HG03097 (cell line): ENCODE measurements around the gene C1orf141.
"Not testable (repeated sequence)": the region's sequence is repeated elsewhere in the genome, so short reads cannot be mapped to it uniquely, and the experiment has no call there.

Experiments
- ATAC-seq: cut with Tn5 transposase; IDR thresholded peaks from one replicate; pipeline ENCODE4 v1.9.1; 2021; ENCODE audit not compliant: unreplicated experiment, low FRiP score

C1orf141 gene

DNA sequence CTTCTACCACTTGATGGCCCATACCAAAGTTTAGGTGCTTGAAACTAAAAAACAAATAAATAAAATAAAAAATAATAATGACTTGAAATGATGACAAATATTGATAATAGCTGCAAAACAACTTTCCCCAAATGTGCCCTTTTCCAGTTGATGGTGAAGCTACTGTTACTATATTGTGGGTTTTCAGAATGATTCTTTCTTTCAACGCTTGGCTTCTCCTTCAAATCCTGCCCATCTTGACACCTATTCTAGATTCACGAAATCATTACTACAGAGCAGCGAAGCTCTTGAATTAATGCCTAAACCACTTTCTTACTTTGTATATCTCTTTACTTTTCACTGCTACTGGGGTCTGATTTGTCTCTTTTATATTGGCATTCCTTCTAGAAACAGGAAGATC is 9.2 kb upstream of the C1orf141 start:
- no peak for ATAC-seq

DNA sequence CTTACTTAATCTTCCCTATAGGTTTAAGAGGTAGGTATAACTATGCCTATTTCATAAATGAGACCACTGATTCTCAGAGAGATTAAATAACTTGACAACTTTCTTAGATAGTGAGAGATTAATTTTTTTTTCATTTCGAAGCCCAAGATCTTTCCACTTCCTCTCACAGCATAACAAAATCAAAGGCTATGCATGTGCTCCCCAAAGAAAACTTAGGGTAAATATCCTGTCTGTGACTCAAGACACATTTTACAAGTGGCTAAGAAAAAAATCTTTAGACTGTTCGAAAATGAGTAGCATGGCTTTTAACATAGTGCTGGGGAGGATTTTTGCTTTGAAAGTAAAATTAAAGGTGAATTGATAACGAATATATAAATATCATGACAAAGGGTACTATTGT is 8.2 kb upstream of the C1orf141 start:
- ATAC-seq, result no peak

DNA sequence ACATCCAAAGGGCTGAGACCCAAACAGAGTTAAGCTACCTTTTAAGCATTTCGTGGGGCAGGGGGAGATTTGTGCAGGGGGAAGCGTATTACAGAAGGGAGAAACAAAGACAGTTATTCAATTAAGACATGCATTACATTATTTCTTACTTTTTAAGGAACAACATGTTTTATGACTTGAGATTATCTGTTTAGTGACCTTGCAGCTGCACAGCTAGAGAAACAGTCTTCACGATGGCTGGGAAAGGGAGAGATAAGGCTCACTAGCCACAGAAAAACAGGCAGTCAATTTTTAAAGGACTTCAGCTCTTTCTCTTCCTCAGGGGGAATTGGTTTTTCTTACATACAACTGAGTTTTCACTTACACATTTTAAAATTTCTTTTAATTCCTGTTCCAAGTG is 7.1 kb upstream of the C1orf141 start:
- not testable (repeated sequence) for ATAC-seq

DNA sequence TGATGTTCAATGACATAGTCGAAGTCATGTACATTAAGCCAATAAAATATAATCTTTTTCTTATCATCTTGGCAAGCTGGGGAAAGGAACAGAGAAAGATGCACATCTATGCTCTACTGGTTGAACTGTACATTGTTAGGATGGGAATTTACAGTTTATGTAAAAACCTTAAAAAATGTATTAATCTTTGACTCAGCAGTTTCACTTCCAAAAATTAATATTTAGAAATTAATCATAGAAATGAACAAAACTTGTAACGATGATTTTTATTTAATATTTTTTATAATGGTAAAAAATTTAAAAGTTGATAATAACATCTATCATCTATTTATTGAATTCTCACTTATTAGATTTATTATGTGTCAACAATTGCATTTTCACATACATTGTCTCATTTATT is 5.7 kb upstream of the C1orf141 start:
- no peak for ATAC-seq

DNA sequence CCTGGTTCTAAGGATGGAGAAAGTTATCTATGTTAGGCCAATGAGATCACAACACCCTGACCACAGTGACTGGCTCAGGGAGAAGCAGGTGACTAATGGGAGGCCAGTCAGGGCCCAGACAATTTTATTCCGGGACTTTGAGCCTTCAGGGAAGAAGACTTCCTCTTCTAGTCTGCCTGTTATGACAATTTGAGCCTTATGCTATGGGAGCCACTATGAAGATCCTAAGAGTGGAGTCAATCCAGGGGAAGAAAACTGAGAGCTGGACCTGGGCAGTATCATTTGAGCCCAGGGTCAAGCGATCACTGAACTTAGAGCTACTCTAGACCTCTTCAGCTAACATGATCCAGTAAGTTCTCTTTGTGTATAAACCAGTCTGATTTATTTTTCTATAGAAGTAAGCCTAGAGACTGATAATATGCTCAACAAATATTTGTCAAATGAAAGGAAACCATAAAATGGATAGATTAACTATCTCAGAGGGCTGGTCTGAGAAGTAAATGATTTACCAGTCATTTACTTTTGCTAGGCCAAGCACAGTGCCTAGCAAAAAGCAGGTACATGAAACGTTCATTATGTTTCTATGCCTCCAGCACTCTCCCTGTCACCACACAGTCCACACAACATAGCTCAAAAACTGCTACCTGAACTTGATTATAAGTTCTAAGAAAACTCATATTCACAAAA is 4.2 kb upstream of the C1orf141 start:
- ATAC-seq, result no peak

DNA sequence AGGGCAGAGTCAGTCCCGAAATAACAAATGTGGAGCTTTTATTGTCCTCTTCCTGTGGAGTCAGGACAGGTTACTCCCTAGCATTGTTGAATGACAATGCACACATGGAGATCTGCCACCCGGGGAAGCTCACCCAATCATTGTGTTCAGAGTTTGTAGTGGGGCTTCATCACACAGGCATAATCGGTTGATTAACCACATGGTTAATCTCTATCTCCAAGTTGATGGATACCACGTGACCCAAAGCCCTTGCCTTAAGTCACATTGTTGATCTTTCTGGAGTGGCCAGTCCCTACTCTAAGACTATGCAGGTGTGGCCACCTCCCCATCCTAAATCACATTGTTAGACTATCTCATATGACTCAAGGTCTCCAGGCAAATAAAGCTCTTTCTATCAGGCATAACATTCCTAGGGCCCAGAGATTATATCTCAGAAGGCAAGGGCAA is 2.6 kb upstream of the C1orf141 start:
- ATAC-seq, result no peak

DNA sequence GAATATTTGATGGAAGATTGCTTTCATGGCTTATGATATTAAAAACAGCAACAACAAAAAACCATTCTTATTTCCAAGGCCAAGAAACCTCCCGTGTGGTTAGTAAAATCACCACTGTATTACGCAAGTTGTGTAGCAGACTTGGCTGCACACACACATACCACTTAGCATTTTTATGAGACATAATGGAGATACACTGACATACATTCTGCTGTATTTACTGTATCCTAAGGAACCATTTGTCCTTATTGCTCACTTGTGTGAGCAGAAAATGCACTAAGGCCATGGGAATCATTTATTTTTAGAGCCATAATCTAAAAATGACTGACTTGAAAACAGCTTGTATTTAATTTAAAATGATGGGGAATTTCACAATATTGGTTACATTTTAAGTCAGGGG is 584 bp upstream of the C1orf141 start:
- ATAC-seq, result no peak

DNA sequence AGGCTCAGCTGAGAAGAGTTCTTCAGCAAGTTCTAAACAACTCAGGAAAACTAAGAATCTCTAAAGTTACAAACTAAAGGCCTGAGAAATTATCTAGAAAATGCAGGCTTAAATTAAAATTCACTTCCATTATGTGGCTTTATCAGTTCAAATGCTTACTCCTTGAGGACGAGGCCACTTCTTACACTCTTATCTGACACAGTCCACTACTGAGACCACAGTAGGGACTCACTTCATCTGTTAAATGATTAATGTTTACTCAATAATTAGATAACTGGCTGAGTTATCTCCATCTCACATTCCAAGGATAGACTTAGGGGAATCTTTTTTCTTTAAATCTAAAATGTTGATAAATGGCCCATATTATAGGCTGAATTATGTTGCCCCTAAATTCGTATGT is 1.6 kb downstream of the C1orf141 start:
- ATAC-seq, result no peak

DNA sequence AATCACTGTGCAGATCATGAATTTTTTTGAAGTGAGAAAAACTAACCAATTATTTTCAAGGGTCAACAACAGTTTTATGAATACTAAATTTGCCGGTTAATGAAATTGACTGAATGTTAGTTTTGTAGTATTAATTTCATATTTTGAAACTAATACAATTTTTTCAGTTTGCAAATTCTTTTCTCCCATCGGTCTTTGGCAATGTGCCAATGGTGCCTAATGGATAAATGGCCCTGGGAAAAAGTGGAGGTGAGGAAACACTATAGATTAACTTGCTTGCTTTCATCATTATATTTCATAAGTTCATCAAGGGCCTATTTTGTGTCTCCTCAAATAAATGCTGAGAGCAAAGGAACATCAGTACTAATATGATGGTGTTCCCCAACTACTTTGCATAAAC is 4.1 kb downstream of the C1orf141 start:
- ATAC-seq, result no peak

DNA sequence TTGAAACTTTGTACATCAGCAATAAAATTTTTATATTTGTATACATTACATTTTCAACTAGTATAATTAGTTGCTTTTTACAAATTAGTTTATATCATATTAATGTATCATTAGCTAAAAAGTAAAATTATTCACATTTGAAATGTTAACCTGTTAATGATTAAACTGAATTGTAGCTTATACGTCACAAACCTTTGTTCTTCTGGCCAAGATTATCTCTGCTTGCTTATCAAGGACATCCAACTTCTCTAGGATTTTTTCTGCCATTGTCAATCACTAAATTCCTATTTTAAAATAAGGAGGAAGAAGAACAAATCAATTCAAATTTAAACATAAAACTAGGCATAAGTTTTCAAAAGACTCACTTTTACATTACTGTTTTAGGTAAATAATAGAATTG is 7.8 kb downstream of the C1orf141 start:
- ATAC-seq, result no peak

DNA sequence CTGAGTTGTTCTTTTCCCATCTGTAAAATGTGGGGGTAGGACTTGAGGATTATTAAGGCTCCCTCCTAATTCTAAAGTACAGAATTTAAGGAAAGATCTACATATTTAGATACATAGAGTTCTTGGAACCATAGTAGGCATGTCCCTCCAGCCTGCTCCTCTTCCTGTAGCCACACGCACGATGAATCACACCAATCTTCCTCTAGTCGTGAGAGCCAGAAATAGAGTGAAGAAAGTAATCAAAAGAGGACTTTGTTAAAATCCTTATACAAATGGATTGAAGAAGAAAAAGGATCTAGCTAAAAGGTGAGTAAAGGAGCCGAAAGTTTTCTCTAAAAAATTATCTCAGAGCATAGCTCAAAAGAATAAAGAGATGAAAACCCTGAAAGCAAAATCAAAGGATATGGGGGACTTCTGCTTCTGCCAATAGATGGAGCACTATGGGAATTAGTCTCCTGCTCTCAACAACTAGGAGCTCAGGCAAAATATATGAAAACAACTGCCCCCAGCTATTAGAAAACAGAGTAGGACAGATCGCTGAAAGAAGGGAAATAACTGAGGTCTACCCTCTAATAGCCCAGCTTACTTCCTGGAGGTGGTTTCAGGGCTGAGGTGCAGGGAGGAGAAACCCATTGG is 8.5 kb downstream of the C1orf141 start:
- ATAC-seq, result no peak

DNA sequence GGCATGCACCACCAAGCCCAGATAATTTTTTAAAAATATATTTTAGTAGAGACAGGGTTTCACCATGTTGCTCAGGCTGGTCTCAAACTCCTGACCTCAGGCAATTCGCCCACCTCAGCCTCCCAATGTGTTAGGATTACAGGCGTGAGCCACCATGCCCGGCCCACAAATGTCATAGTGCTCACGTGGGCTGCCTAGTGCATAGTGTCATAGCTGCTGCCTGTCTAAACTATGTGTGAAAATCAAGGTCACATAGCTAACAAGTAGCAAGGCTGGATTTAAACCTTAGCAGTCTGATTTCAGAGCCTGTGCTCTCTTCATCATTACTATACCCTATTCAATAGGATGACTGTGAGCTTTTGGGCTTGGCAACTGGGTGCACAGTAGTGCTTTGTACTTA is 10.3 kb downstream of the C1orf141 start:
- ATAC-seq, result no peak

DNA sequence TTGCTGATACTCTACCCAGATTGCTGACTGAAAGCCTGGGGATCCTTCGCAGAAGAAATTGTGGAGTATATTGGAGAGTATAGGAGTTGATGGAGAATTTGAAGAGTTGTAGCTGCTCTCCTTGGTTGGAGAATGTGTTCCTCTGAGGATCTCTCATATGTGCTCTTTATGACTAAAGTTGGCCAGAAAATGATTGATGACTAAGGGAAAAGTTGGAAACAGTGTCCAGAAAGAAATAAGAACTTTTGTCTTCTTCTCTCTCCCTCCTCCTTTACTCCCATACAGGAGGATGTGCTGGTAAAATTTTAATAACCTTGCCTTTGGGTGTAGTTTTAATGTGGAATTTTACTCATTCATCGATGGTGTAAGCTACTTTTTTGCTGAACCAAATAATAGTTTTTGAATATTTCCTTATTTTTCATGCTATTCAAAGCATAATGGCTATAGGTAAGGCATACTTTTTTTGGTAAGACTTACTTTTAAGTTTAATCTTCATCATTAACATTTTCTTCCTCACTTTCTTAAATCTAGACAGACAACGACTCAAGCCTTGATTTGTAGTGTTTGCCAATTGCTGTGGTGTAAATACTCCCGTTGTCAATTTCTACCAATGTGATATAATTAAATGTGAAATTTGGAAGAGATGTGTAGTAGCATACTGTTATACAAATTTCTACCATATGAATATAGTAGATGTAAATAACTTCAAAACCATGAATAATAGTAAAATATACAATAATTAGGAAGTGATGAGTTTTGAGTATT is 13.7 kb downstream of the C1orf141 start:
- no peak for ATAC-seq

DNA sequence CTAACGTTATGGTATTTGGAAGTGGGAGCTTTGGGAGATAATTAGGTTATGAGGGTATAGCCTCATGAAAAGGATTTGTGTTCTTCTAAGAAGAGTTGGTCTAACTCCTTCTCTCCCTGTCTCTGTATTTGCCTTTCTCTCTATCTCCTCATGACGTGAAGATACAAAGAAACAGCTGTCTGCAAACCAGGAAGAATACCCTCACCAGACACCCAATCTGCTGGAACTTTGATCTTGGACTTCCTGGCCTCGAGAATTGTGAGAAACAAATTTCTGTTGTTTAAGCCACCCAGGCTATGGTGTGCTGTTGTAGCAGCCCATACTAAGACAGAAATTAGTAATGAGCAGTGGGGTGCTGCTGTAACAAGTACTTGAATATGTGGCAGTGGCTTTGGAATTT is 16.1 kb downstream of the C1orf141 start:
- ATAC-seq, result no peak

DNA sequence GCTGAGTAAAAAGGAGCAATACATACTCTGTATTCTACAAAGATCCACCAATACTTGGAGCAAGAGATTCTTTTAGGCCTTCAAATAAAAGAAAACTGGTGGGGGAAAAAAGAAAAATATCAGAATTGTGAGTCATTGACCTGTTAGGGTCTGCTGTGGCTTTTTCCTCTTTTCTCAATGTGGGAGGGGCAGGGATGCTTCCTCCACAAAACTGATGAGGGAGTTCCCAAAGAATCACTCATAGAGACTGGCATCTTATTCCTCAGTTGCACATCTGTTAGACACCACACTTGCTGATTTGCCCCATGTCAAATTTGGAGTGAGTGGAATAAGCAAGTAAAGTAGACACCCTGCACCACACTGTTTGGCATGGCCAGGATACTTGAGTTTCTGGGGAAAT is 16.6 kb downstream of the C1orf141 start:
- ATAC-seq, result no peak

DNA sequence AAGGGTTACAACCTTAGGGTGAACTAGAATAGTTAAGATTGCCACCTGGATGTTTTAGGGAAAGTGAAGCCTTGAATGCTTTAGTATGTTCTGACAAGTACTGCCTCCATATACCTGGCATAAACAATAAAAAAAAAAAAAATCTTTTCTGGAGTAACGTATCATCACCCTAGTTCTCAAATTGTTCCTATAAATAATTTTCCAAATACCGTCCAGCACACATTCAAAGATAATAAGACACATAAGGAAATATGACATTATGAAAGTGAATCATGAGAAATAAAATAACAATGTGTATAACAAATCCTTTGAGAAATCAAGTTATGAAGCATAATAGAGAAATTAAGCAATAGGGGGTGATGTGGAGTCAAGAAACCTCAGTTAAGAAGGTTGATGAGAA is 20.6 kb downstream of the C1orf141 start:
- ATAC-seq, result no peak

DNA sequence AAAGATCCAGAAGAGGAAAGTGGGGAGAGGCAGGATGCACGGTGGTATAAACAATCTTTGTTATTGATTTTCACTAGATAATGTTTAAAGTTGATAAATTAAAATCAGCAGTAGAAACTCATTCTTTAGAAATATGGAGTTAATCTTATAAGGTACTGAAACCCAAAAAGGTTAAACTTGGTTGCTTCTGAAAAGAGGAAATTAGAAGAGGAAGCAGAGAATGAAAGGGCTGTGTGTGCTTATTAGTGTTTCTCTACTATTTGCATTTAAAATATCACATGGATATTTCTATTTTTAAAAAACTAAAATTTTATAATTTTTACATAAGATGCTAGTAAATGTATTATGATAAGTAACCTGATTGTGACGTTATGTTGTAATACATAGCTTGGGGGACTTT is 24.4 kb downstream of the C1orf141 start:
- no peak for ATAC-seq

DNA sequence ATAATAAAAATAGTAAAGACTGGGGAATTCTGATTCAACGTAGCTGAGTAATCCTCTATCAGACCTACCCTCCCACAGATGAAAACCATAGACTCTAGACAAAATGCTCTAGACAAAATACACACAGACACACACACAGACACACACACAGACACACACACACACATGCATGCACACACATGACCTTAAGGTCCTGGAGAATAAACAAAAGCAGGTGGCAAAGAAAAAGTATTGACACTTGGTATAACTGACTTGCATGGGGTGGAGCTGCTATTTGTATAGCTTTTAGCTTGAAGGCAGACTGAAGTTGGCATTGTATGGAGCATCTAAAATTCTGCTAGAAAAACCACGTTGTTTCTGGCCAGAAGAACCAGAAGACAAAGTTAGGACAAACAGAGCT is 29.3 kb downstream of the C1orf141 start:
- ATAC-seq, result no peak

DNA sequence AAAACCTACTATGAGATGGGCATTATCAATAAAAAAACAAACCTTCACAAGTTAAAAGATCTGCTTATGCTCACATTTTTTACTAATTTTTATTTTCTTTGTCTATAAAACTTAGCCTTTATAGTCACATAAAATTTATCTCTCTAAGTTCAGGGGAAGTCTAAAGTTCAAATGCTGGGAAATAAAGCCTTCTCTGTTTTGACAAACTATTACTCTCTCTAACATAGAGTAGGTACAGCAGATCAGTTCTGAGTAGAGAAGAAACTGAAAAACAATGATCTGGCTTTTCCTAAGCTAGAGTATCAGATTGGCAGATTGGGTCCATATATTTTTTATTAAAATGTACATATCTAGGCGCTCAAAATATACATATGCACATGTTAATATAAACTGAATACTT is 31.2 kb downstream of the C1orf141 start:
- no peak for ATAC-seq

DNA sequence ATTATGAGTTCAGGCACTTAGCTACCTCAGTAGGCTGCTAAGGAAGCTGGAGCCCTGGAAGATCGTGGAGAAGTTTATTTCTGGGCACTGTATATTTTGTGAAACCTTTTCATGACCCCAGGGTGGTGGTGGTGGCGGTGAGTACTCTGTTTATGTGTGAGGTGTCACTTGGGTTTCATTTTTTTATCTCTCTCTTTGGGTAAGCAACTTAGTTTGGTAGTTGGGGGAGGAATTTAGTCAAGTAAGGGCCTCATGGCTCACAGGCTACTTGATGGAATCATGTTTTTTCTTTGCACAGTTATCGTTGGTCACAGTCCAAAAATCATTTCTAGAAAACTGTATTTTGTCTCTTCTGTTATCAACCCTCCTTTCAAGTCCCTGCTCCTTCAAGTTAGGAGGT is 33.9 kb downstream of the C1orf141 start:
- no peak for ATAC-seq

DNA sequence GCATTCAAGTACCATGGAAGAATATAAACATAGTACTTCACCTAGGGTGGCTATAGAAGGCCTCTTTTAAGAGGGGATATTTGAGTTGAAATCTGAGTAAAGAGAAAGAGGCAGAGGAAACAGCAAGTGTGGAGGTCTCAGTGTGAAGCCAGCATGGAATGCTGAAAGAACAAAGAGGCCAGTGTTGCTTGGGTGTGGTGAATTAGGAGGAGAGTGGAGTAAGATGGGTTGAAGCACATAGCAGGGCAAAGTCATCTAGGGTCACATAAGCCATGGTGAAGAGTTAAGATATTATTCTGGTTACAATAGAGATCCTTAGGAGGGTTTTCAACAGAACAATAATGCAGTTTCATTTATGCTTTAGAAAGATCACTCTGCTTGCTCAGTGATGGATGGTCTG is 37.5 kb downstream of the C1orf141 start:
- ATAC-seq, result no peak

DNA sequence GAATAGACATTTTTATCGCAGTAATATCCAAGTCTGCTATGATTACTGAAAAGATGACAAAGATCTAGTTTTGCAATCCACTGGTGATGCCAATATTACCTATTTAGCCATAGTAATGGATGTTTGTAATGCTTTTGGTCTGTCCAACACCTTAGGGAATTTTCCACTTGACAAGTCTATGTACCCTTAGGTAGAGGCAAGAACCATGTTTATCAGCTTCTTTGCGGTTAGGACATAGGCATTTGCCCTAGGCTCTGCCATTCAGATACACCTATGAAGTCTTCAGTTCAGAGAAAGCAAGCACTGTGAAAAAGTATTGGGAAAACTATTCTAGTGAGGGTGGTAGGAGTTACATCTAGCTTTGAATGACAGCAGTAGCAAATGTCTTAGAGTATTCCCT is 40.6 kb downstream of the C1orf141 start:
- ATAC-seq, result no peak
